HG03460 (cell line): ENCODE data around the gene OTUD5.
"Not testable (repeated sequence)": the region's sequence is repeated elsewhere in the genome, so short reads cannot be mapped to it uniquely, and the experiment has no call there.

Source experiments
- ATAC-seq: cut with Tn5 transposase; IDR thresholded peaks from one replicate; pipeline ENCODE4 v1.9.1; 2021; ENCODE audit not compliant: unreplicated experiment

OTUD5 gene

DNA sequence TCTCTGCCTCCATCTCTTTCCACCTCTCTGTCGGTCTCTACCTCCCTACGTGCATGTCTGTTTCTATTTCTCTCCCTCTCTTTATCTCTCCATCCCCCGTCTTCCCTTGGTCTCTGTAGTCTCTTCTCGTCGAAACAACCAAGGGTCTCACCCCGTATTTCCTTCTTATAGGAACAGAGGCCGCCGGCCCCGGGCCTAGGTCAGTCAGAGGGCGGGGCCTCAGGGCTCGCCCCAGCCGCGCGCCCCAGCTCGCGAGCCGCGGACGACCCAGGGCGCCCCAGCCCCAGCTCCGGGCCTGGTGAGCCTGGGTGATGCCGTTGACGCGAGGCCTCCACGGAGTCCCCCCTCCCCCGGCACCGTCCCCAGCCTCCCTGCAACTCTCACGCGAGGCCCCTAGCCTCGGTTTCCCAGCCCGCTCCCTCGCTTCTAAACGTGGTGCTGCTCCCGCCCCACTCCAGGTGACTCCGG is 66.4 kb downstream of the OTUD5 start:
- ATAC-seq, result peak; percentile 38

GRCh38 chrX:48890296-48890925 is 67.0 kb downstream of the OTUD5 start:
- ATAC-seq, result no peak

GRCh38 chrX:48886586-48886985 is 70.8 kb downstream of the OTUD5 start:
- not testable (repeated sequence) for ATAC-seq

- ATAC-seq, result no peak
Observed at GRCh38 chrX:48883729-48884128, 73.7 kb downstream of the OTUD5 start.

- ATAC-seq, result not testable (repeated sequence)
Observed at GRCh38 chrX:48876944-48877343, 80.5 kb downstream of the OTUD5 start.
